OCI-LY1 (cell line): ENCODE results near the gene MICAL2.

Experiments
- EZH2 ChIP-seq: fragments of 200-600 bp; sonication (generic), shearing (Covaris generic); IDR thresholded peaks from 2 replicates; pipeline ENCODE4 v1.8.0; 2017; ENCODE audit warnings: borderline replicate concordance, mixed run types, mild to moderate bottlenecking, antibody characterized with exemption, low read length, moderate library complexity, mixed read lengths
- TF ChIP-seq, protein P1 (sequence below): fragments of 200-600 bp; sonication (generic), shearing (Covaris generic); IDR thresholded peaks from 2 replicates; pipeline ENCODE4 v1.5.1; 2017; ENCODE audit warnings: mild to moderate bottlenecking, antibody characterized with exemption, low read length, moderate library complexity, mixed read lengths

DNA sequence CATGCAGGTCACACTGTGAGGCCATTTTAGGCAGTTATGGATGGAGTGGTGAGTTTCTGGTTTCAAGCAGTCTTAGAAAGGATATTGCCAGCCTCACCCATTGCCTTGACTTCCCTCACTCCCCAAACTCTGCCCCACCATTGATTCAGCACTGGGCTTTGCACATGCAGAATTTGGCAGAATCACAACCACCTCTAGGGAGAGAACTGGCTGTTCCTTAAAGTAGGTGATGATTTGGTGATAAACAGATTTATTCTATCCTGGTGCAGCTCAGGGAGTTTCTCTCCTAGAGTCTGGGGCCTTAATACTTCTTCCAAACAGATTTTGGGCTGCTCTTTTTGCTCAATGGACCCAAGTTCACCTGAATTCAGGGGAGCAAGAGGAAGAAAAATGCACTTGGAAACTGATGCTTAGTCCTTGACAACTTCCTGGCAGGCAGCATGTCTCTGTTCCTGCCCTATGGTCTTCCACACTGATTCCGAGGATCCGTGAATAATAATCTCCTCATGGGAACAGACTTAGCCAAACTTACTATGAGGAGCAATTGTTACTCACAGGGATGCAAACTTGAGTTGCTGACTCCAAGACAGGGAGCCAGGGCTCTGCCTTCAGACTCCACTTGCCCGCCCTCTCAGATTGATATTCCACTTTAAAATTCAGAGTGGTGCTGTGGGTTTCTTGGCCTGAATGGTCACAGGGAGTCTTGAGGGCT lies 137.3 kb downstream of the MICAL2 start:
- TF ChIP-seq, protein P1, sequence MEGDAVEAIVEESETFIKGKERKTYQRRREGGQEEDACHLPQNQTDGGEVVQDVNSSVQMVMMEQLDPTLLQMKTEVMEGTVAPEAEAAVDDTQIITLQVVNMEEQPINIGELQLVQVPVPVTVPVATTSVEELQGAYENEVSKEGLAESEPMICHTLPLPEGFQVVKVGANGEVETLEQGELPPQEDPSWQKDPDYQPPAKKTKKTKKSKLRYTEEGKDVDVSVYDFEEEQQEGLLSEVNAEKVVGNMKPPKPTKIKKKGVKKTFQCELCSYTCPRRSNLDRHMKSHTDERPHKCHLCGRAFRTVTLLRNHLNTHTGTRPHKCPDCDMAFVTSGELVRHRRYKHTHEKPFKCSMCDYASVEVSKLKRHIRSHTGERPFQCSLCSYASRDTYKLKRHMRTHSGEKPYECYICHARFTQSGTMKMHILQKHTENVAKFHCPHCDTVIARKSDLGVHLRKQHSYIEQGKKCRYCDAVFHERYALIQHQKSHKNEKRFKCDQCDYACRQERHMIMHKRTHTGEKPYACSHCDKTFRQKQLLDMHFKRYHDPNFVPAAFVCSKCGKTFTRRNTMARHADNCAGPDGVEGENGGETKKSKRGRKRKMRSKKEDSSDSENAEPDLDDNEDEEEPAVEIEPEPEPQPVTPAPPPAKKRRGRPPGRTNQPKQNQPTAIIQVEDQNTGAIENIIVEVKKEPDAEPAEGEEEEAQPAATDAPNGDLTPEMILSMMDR = no peak
- no peak for TF ChIP-seq EZH2
